Colon (tissue), 2 donors: ENCODE measurements around the gene MOCOS.

Experiments
- FAIRE-seq: peaks from 2 replicates; lab custom pipeline; 2012; peaks lifted over from hg19 to GRCh38; lab: Jason Lieb, UNC
- donor health status: control.
- donor health status: control.

Gene MOCOS

DNA sequence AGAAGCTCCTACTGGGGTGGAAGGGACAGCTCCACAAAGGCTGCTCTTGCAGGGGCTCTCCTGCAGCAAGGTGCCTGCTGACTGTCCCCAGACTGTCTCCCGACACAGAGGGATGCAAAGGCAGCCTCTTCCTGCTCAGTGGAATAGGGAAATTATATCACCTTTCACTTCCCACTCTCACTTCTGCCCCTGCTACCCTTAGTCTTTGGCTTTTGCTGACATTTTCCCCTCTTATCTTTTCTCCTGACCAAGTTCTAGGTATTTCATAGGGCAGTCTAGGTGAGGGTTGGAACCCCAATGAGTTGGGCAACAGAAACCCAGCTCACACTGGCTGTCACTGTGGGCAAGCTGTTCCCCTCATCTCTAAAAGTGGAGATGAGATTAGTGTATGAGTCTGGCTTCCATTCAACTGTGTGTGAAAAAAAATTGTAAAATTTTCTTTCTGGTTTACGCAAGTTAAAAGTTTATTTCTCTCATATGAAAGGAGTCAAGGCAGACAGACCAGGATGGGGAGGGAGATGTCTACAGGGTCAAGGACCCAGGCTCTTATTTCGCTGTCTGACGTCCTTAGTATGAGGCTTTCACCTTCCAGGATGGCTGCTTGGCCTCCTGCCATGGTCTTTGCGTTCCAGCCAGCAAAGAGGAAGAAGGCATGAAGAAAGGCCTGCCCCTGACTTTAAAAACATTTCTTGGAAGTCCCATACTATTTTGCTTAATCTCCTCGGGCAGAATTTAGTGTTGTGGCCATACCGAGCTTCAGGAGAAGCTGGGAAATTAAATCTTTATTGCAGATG, 7.5 kb upstream of the MOCOS start:
- no peak for FAIRE-seq

DNA sequence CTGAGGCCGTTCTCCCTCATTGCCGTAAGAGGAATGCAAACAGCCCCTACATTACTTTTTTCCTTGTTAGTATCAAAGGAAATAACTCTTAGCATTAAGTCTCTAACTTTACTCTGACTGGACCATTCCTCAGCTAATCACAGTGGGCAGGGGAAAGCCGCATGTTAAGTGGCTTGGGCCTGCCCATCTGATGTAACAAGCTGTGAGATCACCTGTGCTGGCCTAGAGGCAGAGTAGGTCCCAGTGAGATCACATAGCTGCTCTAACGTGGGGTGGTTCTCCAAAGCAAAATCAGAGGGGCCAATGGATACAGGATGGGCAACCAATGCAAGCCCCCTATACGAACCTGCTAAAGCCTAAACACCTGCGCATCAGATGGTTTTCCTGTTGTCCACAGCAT, 5.9 kb upstream of the MOCOS start:
- FAIRE-seq = no peak

DNA sequence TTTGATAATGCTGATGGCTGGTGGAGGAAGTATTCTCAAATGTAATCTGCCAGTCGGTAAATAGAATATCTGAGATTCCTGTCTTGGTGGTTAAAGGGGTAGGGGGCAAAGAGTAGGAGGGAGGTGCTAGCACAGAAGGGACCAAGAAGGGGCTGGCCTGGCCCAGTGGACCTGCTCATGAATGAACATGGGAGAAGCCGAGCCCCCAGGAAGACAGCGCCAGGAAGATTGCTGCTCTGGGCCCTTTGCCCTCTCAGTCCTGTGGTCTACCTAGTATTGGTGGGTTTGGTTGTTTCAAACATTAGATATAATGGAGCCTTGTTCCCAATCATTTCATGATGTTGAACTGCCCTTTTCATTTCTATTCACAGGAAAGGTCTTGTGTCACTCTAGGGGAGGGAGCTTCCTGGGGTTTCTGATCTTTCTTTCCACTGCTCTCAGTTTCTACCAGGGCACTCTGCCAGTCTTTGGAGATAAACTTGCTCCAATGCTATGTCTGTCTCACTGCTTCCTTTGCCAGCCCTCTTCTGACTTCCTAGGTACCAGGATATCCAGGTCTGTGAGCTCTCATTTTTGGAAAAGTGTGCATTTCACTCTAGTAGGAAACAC, 5.3 kb upstream of the MOCOS start:
- FAIRE-seq = no peak

GRCh38 chr18:36183033-36183432, 4.3 kb upstream of the MOCOS start:
- FAIRE-seq = no peak

GRCh38 chr18:36183987-36184386, 3.3 kb upstream of the MOCOS start:
- no peak for FAIRE-seq

- FAIRE-seq = no peak
Observed at GRCh38 chr18:36185157-36185556, 2.1 kb upstream of the MOCOS start.

GRCh38 chr18:36185901-36186460, 1.3 kb upstream of the MOCOS start:
- no peak for FAIRE-seq

GRCh38 chr18:36186461-36187192, 670 bp upstream of the MOCOS start:
- FAIRE-seq = no peak

DNA sequence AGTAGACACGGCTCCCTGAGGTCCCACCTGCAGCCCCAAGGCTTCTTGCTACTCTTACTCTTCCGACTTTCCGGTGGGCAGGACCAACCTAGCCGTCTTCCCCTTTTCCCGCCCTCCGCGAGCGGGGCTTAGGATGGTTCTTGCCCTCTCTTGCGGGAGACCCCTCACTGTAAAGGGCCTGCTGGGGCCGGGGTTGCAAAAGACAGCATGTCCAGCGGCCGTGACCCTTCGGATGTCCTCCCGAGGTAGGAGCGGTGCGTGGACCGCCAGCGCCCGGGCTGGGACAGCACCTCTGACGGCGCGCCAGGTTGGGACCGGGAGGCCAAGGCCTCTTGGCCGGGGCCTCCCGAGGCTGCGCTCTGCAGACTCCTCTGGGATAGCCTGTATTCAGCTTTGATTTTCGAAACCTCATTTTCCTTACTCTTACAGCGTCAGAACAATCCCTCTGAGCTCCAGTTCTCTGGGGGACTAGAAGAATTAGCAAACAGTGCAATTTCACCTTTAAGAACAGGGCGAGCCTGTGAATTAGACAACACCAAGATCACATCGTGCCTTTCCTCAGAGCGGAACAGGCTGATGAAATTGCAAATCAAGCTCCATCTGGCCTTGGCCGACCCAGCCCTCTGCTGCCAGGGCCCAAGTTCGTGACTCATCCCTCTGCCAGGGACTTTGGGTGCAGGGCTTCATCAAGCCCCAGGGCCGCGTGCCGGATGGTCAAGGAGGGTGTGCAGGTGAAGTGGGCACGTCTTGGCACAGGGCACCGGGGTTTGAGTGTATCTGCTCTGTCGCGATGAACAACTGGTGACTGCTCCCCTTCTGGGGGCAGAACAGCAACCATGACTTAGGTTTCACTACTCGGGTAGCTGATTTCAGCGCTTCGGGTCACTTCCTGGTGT, 777 bp downstream of the MOCOS start:
- no peak for FAIRE-seq

GRCh38 chr18:36188916-36189315, 1.6 kb downstream of the MOCOS start:
- no peak for FAIRE-seq

- no peak for FAIRE-seq
Observed at GRCh38 chr18:36189486-36189885, 2.2 kb downstream of the MOCOS start.

DNA sequence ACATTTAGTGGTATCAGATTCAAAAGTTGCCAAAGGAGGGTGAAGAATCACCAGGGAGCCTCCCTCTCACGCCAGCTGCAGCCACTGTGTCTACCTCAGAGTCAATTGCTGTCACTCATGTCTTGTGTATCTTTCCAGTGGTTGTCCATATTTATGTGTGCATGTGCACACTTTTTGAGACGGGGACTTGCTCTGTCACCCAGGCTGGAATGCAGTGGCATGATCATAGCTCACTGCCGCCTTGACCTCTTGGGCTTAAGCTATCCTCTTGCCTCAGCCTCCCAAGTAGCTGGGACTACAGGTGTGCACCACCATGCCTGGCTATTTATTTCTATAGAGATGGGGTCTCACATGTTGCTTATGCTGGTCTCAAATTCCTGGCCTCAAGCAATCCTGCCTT, 4.0 kb downstream of the MOCOS start:
- FAIRE-seq = no peak

DNA sequence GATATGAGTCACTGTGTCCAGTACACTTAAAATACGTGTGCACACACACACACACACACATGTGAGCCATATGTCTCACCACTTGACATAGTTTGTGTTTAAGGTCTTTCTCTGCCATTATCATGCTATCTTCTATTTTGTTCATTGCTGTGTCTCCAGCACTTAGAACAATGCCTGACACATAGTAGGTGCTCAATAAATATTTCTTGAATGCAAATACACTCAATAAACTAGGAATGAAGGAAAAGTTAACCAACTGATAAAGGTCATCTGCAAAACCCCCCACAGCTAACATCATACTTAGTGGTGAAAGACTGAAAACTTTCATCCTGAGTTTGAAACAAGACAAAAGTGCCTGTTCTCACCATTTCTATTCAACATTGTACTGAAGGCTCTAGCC, 4.4 kb downstream of the MOCOS start:
- no peak for FAIRE-seq

DNA sequence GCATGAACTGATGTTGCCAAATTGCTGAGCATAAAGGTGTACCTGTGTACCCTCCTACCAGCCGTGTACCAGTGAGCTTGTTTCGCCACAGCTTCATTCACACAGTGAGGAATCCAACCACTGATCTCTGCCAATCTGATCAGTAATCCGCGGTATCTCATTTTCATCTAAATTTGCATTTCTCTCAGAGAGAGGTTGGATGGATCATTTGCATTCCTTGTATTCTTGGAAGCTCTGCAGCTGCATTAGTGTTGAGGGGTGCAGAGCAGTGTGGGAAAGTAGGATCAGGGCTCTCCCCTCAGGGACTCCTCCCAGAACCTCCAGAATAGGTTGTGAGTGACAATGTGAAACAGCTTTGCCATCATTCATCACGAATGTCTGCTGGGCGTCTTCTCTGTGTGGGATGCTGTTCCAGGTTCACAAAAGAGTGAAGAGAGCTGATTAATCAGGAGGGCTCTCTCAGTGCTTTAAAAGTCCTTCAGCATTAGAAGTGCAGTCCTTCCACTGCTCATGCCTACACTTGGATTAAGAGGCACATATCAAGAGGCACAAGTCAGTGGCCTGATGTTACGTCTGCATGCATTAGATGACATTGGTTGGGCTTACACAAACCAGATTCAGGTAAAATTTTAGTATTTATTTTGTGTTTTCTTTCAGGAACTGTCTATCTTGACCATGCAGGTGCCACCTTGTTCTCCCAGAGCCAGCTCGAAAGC, 7.5 kb downstream of the MOCOS start:
- no peak for FAIRE-seq

DNA sequence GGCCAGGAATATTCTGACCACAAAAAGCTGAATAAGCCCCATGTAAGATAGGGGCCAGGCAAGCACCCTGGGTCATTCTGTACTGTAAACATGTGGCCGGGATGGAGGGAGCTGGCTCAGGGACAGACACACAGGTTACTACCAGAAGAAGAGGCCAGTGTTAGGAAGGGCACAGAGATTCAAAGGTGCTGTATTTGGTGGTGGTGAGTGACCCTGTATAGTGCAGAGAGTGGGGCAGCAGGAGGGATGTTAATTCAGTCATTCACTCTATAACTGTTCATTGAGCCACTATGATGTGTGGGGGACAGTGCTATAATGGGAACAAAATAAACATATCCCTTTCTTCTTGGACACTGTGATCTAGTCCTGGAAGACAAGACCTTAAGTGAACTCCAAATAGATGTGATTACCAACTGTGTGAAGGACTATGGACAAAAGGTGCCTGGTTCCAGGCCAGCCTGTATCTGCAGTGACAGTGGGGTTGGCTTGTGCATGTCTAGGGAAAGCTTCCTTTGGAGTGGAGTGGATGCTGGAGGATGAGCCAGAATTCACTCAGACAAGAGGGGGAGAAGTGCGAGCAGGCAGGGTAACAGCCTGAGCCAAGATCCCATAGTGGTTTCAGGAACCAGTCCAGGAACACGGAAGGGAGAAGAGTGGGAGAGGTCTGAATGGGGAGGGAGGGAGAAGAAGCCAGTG, 8.3 kb downstream of the MOCOS start:
- FAIRE-seq = no peak

GRCh38 chr18:36196238-36196995, 9.1 kb downstream of the MOCOS start:
- no peak for FAIRE-seq

DNA sequence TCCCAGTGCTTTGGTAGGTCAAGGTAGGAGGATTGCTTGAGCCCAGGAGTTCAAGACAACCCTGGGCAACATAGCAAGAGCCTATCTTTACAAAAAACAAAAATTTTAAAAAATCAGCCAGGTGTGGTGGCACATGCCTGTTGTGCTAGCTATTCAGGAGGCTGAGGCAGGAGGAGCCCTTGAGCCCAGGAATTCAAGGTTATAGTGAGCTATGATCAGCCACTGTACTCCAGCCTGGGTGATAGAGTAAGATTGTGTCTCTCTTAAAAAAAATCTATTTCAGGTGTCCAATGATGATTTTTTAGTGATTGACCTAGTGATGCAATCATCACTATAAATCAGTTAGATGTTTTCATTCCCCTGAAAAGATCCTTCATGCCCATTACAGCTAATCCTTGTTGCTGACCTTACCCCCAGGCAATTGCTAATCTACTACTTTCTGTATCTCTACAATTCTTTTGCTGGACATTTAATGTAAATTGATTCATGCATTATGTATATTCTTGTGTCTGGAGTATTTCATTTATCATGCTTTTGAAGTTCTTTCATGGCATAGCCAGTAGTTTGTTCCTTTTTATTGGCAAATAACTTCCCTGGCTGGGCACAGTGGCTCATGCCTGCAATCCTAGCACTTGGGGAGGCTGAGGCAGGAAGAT, 10.3 kb downstream of the MOCOS start:
- FAIRE-seq = no peak

DNA sequence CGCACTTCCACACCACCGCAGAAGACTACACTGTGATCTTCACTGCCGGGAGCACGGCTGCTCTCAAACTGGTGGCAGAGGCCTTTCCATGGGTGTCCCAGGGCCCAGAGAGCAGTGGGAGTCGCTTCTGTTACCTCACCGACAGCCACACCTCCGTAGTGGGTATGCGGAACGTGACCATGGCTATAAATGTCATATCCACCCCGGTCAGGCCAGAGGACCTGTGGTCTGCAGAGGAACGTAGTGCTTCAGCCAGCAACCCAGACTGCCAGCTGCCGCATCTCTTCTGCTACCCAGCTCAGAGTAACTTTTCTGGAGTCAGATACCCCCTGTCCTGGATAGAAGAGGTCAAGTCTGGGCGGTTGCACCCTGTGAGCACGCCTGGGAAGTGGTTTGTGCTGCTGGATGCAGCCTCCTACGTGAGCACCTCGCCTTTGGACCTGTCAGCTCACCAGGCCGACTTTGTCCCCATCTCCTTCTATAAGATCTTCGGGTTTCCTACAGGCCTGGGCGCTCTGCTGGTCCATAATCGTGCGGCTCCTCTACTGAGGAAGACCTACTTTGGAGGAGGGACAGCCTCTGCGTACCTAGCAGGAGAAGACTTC, 12.5 kb downstream of the MOCOS start:
- FAIRE-seq = no peak

- no peak for FAIRE-seq
Observed at GRCh38 chr18:36200354-36200771, 13.1 kb downstream of the MOCOS start.
